ENCODE measurements around the gene NPL.

NPL gene

DNA sequence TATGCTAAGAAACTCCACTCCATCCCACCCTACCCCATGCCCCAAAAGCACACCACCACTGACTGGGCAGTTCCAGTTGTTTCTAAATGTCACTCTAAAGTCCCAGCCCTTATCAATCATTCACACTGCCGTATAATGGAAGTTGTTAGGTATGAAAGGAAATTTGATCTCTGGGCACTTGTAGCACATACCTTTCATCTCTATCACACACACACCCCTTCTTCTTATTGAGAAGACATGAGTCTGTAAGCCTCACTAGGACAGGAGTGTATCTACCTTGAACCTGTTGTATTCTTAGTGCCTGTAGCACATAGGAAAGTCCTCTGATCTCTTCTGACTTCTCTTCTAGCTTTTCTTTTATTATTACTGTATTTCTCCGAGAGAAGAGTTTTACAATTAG is 27.3 kb downstream of the NPL start:
- DNase-seq (ENCODE audit: low read depth, low spot score): no peak

DNA sequence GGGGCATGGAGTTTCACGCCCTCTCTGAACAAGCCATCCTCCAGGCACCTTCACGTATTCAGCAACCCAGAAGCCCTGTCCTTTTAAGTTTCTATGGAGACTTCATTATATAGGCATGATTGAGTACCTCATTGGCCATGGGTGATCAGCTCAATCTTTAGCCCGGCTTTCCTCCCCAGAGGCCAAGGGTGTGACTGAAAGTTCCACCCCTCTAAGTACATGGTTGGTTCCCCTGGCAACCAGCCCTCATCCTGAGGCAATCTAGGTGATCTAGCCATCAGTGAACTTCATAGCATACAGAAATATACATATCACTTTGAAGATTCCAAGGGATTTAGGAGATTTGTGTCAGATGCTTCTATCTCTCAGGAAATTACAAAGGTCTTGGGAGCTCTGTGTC is 28.2 kb downstream of the NPL start:
- no peak for DNase-seq (ENCODE audit: low read depth, low spot score)

GRCh38 chr1:182823220-182823619 is 33.6 kb downstream of the NPL start:
- no peak for DNase-seq (ENCODE audit: low read depth, low spot score)

GRCh38 chr1:182826892-182827291 is 37.3 kb downstream of the NPL start:
- no peak for DNase-seq (ENCODE audit: low read depth, low spot score)

DNA sequence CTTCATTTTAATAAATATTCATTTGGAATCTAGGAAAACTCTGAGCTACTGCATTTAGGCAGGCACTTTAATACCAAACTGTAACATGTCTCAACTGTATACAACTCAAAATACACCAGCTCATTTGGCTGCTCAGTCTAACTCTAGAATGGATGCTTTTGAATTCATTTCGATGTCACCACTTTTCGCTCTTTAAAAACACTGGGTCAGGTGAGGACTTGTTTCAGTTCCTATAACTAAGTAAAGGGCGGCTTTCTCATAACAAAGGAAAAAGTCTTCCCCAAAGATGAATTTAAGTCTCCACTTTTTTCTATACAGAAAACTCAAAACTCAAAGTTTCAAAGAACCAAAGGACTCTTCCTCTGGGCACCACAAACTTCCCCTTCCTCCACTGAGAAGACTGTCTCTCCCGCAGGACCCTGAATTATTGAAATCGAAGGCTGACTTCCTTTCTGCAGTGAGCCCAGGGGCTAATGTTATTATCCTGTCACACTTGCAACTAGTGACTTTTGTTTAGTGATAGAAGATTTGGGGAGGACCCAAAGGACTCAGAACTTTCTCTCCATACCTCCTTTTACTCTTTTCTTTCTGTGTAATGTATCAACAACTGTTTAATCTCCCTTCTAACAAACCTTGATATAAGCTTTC is 39.8 kb downstream of the NPL start:
- no peak for DNase-seq (ENCODE audit: low read depth, low spot score)

- no peak for DNase-seq (ENCODE audit: low read depth, low spot score)
These were observed 43.7 kb downstream of the NPL start for GRCh38 chr1:182833271-182833670.

DNA sequence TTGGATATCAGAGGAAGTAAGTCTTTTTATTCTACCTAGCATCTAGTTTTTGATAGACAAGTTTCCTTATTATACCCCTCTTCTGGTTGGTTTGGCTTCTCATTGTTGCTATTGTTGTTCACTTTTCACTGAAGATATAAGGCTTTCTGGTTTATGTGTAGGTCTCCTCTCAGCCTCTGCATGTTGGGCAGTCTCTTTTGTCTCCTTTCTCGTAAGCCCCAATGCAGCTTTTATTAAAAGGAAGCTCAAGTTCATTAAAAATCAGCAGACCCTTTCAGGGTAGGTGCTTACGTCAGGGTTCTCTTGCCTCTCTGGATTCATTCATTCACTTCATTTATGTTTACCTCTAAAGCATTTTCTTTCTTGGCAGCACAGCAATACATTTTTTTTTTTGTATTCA is 44.8 kb downstream of the NPL start:
- no peak for DNase-seq (ENCODE audit: low read depth, low spot score)

- no peak for DNase-seq (ENCODE audit: low read depth, low spot score)
These were observed 46.2 kb downstream of the NPL start for GRCh38 chr1:182835806-182836205.

DNA sequence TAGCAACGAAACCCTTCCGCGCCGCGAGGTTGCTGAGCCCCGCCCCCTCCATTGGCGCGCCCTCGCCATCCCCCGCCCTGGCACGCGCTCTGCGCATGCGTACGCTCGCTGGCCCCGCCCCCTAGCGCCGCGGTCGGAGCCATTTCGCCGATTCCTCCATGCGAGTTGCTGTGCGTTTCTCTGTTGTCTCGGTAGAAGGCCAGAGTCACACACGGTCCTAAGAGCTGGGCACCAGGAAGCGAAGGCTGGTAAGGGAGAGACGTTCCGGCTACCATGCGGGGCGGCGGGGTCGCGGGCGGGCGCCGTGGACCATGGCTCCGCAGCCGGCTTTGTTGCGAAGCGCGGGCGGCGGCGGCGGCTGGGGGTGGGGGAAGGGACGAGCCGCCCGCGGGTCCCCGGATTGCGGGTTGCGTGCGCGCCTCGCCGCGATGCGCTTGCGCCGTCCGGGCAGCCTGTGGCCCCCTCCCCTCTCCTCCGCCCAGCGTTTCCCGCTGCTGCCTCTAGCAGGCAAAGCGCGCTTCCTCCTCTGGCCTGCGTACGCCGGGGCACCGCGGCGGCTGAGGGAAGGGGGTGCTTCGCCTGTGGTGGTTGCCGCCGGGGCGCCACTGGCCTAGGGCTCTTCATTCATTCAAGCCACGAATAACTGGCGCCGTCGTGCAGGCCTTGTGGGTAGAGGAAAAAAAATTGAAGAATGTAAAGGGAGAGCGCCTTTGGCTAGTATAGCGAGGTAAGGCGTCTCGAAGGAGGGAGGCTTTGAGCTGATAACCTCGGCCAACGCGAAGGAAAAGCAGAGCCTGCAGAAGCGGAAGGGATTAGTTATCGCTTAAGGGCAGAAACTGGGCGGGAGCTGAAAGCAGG is 49.9 kb downstream of the NPL start, which contains the start of gene DHX9:
Gene DHX9 (plus strand): TSS at position 139 of the 858 bp plus-strand sequence. CDS start 3,220 bp downstream, outside the sequence.
- peak; percentile 78 for DNase-seq (ENCODE audit: low read depth, low spot score)

DNA sequence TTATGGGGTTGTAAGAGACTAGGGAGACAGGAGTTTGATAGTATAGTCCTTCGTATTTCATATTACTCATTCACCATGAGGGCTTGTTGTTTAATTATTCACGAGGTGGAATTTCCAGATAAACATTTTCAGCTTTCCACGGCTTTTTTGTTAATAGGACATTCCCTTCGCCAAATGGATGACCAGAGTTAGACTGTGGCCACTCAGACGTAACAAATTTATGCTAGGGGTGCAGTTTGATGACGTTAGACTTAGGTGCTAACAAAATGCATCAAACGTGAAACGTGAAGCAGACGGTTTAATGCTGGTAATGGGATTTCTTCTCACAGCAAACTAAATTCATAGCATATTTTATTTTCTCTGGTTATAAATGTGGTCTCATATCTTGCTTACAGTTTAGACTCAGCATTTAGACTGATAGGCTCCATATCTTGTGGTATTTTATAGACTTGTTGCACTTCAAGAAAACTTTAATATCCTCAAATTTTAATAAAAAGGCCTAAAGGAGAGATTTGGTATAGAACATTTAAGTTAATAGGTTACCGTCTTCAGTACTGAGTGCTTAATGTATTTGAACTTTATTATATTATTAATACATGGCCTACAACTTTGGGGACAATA is 51.9 kb downstream of the NPL start:
- DNase-seq (ENCODE audit: low read depth, low spot score): no peak

DNA sequence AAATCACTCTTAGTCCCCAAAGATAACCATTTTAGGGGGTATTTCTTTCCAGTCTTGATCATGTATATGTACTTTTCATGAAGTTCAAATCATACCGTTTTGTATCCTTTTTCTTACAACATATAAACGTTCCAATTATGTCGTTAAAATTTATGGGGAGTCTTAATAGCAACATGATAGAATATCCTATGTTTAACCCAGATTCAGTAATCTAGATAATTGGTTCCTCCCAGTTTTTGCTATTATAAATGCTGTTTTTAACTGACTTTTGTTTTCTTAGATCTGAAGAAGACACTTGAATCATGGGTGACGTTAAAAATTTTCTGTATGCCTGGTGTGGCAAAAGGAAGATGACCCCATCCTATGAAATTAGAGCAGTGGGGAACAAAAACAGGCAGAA is 52.7 kb downstream of the NPL start:
- DNase-seq (ENCODE audit: low read depth, low spot score): no peak

DNA sequence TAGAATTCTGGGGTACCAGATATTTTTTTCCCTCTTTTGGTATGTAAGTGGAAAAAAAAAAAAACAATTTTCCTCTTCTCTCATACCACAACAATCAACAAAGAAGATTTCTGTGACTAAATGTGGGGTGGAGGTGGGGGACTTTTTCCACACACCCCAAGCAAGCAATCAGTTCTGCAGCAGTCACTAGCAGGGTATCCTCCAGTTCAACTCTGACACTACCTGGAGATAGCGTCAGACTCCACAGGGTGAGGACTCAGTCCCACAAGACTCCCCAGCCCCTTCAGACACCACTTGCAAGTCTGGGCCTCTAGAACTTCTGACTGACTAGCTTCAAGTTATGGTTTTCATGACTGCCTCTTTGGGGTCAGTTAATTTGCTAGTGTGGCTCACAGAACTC is 55.8 kb downstream of the NPL start:
- DNase-seq (ENCODE audit: low read depth, low spot score): no peak

GRCh38 chr1:182845894-182846293 is 56.3 kb downstream of the NPL start:
- no peak for DNase-seq (ENCODE audit: low read depth, low spot score)

DNA sequence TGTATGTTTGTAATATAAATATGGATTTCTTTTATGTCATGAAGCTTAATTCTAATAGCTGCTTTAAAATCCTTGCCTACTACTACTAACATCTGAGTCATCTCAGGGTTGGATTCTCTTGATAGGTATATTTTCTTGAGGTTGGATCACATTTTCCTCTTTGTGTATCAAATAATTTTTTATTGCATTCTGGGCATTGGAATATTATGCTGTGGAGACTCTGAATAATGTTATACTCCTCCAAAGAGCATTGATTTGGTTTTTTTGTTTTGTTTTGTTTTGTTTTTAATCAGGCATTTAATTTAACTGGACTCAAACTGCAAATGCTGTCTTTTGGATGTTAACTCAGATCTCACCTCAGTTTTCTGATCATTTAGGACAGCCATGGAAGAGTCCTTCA is 57.5 kb downstream of the NPL start:
- DNase-seq (ENCODE audit: low read depth, low spot score): no peak

GRCh38 chr1:182848736-182849135 is 59.2 kb downstream of the NPL start:
- no peak for DNase-seq (ENCODE audit: low read depth, low spot score)

- DNase-seq (ENCODE audit: low read depth, low spot score): no peak
These were observed 60.7 kb downstream of the NPL start for GRCh38 chr1:182850319-182850718.

GRCh38 chr1:182851825-182852224 is 62.3 kb downstream of the NPL start:
- no peak for DNase-seq (ENCODE audit: low read depth, low spot score)

DNA sequence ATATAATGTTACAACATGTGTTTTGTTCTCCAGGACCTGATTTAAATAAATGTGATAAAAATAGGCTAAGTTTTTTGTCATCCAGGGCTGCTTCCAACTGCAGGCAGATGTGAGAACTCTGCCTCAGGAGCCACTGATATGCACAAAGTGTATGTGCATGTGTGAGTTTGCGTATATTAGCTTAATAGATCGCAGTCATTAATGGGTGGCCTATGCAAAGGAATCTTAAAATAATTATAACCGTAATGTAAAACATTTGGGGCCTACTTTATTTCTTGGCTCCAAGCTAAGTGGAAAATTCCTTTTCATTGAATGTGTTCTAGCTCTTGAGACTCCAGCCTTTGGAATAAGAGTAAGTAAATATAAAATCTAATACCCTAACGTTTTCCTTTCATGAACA is 66.3 kb downstream of the NPL start:
- no peak for DNase-seq (ENCODE audit: low read depth, low spot score)

- no peak for DNase-seq (ENCODE audit: low read depth, low spot score)
These were observed 67.6 kb downstream of the NPL start for GRCh38 chr1:182857212-182857611.

DNA sequence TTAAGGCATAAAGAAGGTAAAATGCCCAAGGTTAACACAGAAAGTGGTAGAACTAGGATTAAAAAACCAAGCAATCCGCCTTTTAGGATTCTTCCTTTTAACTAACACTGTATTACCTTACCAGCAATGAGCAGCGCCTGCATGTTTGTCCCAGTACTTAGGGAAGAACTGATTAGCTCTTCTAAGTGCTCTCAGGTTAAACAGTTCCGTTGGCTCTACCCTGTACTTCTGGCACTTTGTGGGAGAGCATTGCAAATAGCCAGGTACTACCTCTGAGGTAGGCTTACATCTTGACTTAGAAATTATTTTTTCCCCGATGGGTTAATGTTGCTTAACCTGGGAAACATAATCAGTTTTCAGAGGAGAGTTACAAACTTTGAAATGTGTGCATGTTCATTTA is 71.1 kb downstream of the NPL start:
- DNase-seq (ENCODE audit: low read depth, low spot score): no peak

GRCh38 chr1:182861994-182862393 is 72.4 kb downstream of the NPL start:
- DNase-seq (ENCODE audit: low read depth, low spot score): no peak

- DNase-seq (ENCODE audit: low read depth, low spot score): no peak
These were observed 73.3 kb downstream of the NPL start for GRCh38 chr1:182862827-182863226.

- DNase-seq (ENCODE audit: low read depth, low spot score): no peak
These were observed 74.4 kb downstream of the NPL start for GRCh38 chr1:182863940-182864339.
